Stimulated activated CD4-positive, alpha-beta T cell treated with anti-CD3 and anti-CD28 coated beads, Interleukin-12 subunit alpha, Interleukin-12 subunit beta, amount 100 ng/mL, for 24 hours (primary cell): ENCODE data around the gene M6PR.
"Not testable (repeated sequence)": the region's sequence is repeated elsewhere in the genome, so short reads cannot be mapped to it uniquely, and the experiment has no call there.

Experiments used
- DNase-seq, 2 experiments: peaks; one replicate each; pipeline ENCODE4 v3.0.0-alpha.2; 2020; ENCODE audit warnings: low read depth in 2 of 2

M6PR gene

DNA sequence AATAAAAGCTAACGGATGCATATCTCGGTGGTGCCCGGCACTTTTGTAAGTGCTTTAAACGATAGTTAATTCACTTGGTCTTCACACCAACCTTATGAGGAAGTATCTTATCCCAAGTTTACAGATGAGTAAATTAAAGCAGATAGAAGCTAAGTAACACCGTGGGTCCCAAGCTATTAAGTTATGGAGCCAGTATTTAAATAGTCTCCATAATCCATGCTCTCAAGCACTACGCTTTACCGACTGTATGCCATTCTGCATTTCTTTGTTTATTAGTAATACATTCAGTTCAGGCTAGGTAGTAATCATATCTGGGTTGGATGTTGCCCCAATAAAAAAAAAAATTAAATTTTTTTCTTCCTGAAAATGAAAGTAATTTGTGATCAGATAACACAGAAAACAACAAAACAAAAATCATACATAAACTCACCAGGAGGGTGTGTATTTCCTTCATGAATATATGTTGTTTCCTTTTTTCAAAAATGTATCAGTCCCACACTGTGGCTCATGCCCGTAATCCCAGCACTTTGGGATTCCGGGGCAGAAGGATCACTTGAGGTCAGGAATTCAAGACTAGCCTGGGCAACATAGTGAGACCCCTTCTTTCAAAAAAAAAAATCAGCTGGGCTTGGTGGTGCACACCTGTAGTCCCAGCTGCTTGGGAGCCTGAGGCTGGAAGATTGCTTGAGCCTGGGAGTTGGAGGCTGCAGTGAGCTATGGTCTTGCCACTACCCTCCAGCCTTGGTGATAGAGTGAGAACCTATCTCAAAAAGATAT lies 1.4 kb upstream of the M6PR start:
- no peak for DNase-seq

DNA sequence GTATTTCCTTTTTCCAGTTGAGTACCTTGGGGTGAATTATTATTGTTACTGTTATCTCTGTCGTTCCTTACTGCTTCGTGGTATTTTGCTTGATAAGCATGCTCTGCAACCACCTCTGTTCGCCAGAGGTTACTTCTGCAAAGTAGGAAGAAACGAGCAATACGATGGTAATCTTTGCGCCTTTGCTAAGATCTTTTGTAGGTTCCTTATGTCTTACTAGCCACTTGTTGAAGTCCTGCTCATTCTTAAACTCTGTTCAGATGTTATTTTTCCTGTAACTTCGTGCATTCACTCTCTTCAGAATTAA lies 729 bp upstream of the M6PR start:
- DNase-seq, result no peak

DNA sequence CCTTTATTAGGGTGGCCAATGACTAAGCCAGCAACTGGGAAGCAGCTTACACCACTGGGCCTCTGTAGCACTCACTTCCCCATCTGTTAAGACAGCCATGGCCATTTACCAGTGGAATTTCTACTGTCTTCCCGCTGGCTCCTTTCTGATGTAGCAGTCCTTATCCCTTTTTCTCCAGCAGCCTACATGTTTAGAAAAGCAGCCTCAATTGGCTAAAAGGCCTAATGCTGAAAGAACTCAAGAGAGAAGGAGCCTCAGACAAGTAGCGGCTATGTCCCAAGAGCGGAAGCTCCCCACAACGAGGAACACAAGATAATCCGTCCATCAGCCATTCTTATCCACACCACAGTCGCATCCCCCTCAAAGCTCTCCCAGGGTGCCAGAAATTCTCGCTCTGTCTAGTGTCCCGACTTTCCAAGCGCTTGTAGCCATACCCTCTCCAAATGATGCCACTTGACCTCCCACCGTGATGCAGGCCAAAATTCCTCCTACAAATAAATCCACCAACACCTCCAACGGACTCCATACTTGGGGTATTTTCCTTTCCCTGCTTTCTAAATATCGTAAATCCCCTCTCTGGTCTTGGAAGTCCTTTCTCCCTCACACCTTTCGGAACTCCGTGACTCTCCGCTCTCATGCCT lies 624 bp downstream of the M6PR start:
- DNase-seq, result no peak

DNA sequence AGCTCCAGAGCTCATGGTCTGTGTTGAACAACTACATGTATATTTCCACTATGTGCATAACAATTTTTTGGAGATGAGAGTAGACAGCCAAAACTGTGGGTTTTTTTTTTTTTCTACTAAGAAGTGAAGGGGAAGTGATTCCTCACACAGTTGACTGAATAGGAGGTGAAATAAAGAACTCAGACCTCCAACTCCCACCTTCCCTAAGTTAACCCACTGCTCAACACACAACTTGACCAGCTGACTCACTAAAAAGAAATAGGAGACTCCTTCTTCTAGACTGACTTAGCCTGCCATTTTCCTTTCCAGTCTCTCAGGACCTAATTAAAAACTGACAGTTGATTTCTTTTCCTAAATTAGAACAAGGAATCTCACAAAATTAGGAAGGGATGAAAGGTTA lies 1.7 kb downstream of the M6PR start:
- no peak for DNase-seq

DNA sequence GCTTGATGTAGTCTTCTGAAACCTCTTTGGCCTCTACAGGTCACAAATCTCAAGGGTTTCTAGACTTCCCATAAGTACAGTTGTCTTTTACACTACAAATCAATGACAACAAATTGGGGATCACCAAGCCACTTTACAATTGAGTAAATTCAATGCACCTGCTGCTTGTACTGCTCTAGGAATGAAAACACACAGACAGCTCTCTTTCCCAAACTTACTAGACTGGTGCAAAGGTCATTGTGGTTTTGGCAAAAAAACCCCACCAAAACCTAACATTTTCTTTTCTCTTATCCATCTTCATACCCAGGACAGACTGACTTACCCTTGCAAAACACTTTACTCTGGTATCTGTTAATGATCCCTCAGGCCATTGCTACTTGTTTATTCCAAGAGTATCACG lies 2.7 kb downstream of the M6PR start:
- no peak for DNase-seq

DNA sequence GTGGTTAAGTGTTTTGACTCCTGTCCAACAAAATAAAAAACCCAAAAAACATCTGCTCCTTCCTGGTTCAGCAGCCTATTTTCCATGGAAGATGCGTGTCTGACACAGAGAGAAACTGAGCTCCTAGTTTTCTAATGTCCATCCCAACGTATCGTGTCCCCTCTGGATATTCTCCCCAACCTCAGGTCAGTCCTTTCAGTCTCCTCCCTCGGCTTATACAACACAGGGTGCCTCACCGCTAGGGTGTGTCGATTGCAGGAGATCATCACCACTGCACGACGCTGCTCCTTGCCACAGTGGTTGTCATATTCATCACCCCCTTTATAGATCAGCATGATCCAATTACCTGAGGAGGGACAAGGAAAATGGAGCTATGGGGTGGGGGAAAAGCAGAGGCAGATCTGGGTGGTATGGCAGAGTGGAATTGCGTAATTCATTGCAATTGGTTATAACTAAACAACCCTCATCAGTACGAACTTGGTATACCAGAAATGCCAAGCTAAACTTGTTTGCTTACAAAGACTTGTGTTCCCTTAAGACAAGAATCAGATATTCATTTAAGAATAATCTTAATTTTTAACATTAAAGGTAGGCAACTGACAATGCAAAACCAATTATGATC lies 5.8 kb downstream of the M6PR start:
- no peak for DNase-seq

DNA sequence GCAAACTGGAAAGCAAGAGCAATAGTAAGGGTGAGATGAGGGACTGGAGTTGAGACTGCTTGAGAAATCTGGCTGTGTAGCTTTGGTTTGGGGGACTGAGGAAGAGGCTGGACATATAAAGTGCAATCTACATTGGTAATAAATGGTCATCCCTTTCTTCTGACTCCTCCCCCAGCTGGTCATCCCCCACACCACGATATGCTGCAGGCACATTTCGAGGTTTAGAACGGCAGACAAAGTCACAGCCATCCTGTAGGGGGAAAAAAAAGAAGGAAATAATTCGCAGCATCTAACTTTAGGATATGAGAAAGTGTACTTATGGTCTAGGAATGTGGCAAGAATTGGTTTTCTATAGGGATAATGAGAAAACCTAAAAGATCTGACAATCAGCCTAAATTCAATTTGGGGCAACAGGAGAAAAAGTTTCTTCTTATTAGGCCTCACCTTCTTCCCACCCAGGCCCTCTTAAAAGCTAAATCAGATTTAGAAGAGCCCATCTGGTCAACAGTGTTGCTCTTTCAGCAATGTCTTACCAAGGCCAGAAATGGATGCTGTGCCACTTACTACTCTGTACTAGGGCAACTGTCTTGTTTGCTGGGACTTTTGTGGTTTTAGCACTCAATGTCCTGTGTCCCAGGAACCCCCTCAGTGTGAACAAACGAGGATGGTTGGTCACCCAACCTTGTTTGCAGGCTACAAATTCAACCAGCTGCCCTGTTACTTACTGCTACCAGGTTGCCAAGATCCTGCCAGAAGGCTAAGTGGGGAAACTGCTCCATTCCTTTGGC lies 7.6 kb downstream of the M6PR start:
- no peak for DNase-seq

DNA sequence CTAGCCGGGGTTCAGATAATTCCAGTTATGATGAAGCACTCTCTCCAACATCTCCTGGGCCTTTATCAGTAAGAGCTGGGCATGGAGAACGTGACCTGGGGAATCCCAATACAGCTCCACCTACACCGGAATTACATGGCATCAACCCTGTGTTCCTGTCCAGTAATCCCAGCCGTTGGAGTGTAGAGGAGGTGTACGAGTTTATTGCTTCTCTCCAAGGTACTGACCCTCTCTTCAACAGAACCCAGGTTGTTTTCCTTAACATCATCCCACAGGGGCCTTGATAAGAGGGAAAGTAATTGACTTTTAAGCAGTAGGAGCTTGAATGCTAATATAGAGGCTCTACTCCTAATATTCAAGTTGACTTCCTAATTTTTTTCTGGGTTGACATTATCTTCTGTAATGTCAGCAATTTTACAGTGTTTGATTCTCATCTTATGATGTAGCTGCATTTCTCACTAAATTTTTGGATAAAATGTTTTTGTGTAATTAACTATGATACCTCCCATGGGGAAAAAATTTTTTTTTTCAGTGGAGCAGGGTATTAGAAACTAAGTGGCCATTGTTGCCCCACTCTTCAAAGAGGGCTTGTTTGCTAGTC lies 11.5 kb downstream of the M6PR start:
- not testable (repeated sequence) for DNase-seq

DNA sequence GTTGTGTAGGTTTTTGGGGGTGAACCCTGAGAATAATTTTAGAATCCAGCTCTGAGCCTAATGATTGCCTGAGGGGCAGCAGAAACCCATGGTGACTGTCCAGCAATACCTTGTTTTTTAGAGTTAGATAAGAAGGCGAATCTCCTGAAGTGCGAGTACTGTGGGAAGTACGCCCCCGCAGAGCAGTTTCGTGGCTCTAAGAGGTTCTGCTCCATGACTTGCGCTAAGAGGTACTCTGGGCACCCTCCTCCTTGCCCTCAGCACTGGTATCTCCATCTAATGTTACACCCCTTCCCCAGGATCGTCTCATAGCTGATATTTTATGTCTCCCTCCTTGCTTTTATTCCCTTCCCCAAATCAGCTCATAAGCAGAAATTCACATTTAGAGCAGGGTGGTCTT lies 12.7 kb downstream of the M6PR start:
- no peak for DNase-seq

DNA sequence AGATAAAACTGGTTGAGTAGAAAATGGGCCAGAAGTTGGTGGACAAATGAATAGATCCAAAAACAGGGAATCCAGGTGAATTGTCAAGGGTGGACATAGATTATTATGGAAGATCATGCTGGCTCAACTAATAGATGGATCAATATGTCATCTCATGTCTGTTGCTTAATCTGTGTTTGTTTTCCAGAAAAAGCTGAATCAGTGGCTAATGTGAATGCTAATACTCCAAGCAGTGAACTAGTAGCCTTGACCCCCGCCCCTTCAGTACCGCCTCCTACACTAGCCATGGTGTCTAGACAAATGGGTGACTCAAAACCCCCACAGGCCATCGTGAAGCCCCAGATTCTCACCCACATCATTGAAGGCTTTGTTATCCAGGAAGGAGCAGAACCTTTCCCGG lies 15.4 kb downstream of the M6PR start:
- not testable (repeated sequence) for DNase-seq

DNA sequence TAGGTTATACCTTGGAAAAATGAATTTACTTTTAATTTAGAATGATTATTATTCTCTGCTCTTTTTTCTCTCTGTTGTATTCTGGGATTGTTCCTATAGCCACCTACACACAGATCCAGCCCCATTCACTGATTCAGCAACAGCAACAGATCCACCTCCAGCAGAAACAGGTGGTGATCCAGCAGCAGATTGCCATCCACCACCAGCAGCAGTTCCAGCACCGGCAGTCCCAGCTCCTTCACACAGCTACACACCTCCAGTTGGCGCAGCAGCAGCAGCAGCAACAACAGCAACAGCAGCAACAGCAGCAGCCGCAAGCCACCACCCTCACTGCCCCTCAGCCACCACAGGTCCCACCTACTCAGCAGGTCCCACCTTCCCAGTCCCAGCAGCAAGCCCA lies 17.0 kb downstream of the M6PR start:
- DNase-seq, result not testable (repeated sequence)

DNA sequence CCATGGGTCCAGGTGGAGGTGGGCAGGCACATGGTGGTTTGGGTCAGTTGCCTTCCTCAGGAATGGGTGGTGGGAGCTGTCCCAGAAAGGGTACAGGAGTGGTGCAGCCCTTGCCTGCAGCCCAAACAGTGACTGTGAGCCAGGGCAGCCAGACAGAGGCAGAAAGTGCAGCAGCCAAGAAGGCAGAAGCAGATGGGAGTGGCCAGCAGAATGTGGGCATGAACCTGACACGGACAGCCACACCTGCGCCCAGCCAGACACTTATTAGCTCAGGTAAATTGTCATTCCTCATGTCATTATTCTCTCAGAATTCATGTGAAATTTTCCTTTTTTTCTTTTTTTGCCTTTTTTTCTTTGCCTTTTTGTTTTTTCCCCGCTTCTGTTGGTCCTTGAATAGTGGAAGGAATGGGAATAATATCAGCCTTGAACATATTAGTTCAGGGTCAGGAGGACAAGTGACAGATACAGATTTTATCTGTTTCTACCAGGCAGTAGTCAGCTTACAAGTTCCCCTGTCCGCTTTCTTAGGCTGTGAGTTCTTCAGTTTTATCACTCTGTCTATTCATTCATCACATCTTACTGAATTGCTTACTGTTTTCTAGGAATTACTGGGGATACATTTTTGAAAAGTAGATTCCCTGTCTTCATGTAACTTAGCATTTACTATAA lies 18.7 kb downstream of the M6PR start:
- not testable (repeated sequence) for DNase-seq

DNA sequence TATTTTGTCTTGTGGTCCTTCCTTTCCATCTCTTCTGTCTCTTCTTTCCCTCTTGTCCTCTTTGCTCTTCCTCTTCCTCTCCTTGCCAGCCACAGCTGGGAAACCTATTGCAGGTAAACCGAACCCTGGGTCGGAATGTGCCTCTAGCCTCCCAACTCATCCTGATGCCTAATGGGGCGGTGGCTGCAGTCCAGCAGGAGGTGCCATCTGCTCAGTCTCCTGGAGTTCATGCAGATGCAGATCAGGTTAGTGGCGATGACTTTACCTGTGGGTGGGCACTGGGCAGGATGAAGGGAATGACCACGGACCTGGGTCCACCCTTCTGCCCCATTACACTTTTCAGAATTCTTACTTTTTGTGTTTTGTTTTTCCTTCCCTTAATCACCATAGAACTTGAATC lies 26.9 kb downstream of the M6PR start:
- no peak for DNase-seq

DNA sequence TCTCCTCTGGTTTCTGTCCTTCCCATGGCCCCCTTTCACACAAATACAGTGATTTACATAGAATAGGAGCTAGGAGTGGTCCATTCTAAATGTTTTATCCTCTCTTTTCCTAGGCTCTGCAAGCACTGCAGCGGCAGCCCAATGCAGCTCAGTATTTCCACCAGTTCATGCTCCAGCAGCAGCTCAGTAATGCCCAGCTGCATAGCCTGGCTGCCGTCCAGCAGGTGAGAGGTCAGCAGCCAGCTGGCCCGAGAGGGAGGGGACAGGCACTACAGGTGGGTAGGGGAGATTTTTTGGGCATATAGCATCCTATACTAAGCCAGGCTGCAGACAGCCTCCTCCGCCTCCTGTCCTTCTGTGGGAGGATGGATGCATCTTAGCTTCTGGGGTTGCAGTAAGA lies 29.8 kb downstream of the M6PR start:
- not testable (repeated sequence) for DNase-seq

DNA sequence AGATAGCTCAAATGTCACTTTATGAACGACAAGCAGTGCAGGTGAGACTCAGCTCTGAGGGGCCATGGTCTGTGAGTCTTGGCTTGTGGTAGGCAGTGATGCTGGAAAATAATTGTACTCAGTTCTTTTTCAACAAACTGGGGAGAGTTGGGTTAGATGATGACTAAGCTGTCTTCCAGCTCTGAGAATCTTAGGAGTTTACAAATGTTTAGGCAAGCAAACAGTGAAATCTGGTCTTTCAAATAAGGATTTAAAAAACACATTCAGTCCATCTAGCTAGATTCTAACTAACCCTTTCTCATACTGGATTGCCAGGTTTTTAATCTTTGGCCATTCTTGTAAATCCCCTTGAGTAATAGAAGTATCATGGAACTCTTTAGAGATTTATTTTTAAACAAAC lies 31.7 kb downstream of the M6PR start:
- no peak for DNase-seq

DNA sequence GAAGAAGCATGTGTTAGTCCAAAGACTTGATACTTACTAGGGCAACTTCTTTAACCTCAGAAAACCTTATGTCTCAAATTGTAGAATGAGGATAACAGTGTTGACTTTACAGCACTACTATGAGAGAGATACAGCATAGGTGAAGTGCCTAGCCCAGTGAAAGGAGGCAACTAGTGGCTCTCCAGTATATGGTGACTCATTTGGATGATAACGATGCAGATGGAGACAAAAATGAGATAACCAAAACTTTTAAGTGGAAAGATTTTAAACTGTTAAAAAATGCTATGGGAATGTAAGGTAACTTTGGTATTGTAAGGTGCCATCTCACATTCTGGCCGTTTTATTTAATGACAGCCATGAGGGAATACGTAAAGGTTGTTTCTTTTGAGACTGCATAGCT lies 32.4 kb downstream of the M6PR start:
- DNase-seq, result no peak

DNA sequence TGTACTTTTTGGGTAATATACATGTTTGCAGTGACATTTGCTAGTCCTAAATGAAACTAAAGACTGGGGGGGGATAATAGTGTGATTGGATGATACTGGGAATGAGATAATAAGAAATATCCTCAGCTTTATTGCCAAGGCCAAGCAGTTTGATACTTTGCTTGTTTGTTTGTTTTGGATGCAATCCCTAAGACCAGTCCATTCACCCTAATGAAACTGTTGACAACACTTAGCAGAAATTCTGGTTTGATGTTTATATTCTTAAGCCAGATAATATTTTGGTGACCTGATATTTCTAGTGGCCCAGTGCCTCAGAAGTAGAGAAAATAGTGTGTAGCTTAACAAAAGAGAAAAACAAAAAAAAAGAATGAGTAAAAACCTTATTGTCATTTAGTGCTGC lies 33.3 kb downstream of the M6PR start:
- no peak for DNase-seq

DNA sequence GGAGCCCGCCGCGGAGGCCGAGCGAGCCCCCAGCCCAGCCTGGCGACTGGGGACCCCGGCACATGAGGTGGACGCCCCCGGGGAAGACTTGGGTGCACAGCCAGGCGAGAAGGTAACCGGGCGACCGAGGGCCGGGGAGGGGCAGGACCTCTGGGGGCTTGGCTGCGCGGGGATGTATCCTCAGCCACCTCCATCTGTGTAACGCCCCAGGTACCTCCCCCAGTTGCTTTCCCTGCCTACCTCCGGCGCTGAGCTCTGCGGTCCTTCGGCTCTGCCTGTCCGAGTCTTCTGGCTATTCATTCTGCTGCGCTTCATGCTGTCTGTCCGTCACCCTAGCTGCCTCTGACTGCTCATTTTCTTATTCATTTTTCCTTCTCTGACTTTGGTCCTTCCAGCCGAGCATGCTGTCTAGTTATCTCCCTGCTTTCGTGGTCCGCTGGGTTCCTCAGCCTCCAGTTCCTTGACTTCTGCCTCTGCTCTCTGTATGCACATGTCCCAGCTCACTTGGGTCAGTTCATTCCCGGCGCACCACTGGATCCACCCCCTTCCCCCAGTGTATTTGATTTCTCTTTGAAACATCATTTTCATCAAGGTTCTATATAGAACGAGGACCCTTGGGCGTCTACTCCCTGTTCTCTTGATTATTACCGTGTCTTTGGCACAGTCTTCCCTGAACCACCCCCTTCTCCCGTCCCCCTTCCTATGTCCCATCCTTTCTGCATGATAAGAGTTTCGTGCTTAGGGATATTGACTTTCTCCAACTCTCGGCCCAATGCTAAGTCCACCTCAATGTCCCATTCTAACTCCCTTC lies 34.5 kb downstream of the M6PR start:
- DNase-seq, result peak; percentile 29 to 52

DNA sequence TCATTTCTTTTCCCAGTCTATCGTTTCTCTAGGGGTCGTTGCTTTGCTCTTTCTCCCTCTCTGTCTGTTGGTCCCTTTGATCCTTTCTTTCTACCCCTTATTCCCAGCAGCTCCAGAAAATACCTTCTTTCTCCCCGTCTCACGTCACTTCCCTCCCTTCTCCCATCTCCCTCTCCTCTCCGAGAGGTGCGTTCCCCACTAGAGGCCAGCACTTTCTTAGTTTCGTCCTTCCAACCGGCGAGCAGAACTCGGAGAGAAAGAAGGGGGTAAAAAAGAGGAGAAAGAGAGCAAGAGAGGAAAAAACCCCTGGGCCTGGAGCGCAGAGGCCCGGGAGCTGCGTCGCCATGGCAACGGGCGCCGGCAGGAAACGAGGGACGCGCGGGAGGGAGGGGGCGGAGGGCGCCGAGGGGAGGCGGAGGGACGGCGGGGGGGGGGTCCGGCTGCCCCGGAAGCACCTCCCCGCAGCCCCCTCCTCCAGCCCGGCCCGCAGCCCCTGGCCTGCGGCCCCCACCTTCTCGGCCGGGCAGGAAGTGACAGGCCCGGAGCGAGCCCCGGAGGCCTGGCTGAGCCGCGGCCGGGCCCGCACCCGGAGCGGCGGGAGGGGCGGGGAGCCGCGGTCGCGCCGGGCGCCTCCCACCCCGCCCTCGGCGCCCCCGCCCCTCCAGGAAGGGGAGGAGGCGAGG lies 35.3 kb downstream of the M6PR start, which contains the start of gene PHC1:
Gene PHC1 (plus strand): TSS at position 477 of the 683 bp plus-strand sequence. CDS start 3,169 bp downstream, outside the sequence.
- peak; percentile 43 to 70 for DNase-seq

DNA sequence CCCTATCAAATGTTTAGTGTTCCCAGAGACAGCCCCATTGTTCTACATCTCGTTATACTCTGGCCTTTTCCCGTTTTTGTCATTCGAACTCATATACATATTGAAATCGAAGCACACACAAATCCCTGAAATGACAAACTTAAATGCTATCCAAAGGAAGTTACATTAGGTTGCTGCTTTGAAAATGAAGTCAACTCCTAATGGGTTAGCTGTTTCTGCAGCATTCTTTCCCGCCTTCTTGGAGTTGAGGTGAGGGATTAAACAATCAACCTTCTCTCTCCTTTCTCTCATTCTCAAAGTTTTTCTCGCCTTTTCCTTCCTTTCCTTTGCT lies 35.8 kb downstream of the M6PR start:
- DNase-seq, result no peak
